GM19035 (cell line): ENCODE data around the gene RHOG.
"Not testable (repeated sequence)": the region's sequence is repeated elsewhere in the genome, so short reads cannot be mapped to it uniquely, and the experiment has no call there.

Experiments
- ATAC-seq: cut with Tn5 transposase; IDR thresholded peaks from one replicate; pipeline ENCODE4 v1.9.1; 2021; ENCODE audit not compliant: unreplicated experiment

The RHOG gene

GRCh38 chr11:3810951-3811350 lies 29.8 kb downstream of the RHOG start:
- no peak for ATAC-seq

GRCh38 chr11:3810446-3810845 lies 30.3 kb downstream of the RHOG start:
- no peak for ATAC-seq

DNA sequence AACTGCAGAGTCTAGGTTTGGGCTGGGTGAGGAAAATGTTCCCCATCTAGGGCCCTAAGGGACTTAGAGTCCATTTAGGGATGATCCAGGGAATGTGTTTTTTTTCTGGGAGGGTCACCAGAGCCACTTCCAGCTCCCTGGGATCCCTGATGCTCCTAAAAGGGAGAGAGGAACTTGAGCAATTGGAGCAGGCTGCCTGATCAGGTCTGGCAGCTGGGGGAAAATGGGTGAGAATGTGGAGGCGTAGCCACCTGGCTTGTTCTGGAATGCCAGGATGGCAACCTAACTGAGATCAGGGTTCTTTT lies 31.2 kb downstream of the RHOG start:
- no peak for ATAC-seq

DNA sequence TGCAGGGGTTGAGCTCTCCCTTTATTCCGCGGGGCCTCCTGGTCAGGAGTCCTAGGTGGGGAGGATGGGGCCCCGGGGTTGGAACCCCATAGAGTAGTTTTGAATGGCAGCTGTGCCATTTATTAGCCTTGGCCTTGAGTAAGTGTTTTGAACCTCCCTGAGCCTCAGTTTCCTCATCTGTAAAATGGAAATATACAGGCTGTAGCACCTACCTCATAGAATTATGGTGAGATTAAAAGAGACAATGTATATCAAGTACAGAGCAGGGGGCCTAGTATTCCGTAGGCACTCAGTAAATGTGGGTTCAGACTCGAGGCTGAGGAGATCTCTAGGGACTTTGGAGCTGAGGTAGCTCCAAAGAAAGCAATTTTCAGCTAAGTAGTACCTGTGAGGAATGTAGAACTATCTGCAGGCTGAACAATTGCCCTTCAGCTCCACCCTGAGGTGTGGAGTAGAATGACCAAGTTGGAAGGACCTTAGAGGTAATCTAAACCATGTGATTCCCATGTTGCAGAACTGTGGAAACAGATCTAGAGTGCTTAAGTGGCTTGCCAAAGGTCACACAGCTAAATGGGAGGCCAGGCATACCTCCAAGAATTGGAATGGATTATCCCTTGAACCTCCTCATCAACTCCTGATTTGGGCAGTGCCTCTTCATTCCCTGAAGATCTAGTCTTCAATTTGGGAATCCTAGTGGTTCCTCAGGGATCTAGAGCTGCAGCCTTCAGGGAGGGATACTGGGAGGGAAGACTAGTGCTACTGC lies 31.7 kb downstream of the RHOG start:
- ATAC-seq = peak; percentile 67

GRCh38 chr11:3807909-3808860 lies 32.6 kb downstream of the RHOG start, which contains the start of gene PGAP2:
PGAP2 (plus strand) TSS chr11:3808560; CDS start chr11:3811260, 2,700 bp downstream.
- peak; percentile 77 for ATAC-seq

- ATAC-seq = no peak
These were observed 36.8 kb downstream of the RHOG start for GRCh38 chr11:3803726-3804495.

DNA sequence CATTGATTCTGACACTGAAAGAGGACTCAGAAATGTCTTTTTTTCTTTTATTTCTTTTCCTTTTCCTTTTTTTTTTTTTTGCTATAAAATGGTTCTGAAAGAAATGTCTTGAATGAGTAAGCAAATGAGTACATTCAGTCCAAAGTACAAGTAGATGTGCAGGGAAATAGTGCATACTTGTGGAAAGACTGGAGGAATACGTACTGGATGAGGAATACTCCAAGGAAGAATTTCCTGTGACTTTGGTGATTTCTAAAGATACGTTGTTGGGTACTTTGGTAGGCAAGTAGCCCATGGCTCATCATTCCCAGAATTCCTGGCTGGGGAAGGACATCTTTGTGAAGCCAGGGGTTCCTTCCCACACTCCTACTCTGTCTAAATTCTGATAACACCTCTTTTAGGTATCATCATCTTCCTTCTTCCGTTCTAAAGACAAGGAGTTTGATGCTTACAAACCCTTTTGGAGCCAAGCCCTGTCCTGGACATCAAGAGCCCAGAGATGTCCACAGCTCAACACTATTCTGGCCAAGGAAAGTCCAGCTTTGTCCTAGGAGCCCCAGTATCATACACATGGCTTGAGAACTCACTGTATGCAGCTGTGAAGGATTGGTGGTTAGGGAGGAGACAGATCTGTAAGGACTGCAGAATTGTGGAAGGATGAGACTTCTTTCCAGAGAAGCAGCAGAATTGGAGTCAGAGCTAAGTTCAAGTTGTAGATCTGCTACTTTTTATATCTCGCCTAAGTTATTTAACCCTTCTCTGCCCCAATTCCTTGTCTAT lies 38.6 kb downstream of the RHOG start:
- no peak for ATAC-seq

DNA sequence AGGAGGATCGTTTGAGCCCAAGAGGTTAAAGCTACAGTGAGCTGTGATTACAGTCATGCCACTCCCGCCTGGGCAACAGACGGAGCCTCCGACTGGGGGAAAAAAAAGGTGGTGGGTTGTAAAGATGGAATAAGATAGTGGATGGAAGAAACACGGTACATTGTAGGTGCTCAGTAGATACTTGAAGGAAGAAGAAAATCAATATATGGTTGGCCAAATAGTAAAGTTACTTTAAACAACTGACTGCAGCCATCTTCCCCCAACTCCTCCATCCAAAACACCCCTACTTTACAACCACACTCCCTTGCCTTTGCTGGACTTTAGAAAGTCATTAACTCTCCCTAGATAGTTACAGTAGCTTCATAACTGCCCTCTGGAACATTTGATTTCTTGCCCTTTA lies 40.9 kb downstream of the RHOG start:
- no peak for ATAC-seq

DNA sequence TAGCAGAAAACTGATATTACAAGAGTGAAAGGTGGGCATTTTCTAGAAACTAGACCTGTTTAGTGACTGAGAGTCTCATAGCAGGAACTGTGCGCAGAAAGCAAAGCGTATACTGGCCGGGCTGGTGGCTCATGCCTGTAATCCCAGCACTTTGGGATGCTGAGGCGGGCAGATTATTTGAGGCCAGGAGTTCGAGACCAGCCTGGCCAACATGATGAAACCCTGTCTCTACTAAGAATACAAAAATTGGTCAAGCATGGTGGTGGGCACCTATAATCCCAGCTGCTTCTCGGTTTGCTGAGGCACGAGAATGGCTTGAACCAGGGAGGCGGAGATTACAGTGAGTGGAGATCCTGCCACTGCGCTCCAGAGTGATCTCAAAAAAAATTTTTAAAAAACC lies 41.6 kb downstream of the RHOG start:
- no peak for ATAC-seq

DNA sequence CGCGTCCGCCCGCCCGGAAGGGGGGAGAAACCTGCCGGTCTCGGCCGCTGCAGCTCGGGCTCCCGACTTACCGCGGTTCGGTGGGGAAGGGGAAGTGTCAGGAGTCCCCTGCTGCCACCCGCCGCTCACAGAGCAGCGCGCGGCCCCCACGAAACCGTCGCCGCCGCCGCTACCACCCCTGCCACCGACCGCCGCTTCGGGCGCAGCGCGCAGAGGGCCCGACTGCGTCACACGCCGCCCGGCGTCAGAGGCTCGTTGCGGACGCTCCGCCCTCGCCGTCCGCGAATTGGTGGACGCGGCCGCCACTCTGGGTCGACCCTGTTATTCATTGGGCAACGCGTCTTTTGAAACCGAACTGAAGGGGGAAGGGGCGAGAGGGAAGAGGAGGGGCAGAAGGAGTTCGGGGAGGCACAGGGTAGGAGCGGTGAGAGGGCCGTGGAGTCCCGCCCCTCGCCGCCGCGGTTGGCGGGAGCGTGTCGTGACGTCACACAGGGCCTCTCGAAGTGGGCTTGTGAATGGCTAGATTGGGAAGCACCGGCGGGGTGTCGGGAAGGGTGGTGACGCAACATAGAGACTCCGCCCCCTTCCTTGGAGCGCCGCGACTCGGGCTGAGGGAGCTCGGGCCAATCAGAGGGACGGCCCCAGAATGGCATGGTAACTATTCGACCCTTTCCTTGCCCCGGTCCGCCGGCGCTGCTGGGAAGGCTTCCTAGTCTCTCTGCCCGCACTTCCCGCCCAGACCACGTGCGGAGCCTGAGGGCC lies 43.2 kb downstream of the RHOG start, which contains the start of gene NUP98:
Gene NUP98 (minus strand): TSS at position 226 of the 762 bp plus-strand sequence. CDS start 15,437 bp downstream, outside the sequence.
- peak; percentile 96 for ATAC-seq

DNA sequence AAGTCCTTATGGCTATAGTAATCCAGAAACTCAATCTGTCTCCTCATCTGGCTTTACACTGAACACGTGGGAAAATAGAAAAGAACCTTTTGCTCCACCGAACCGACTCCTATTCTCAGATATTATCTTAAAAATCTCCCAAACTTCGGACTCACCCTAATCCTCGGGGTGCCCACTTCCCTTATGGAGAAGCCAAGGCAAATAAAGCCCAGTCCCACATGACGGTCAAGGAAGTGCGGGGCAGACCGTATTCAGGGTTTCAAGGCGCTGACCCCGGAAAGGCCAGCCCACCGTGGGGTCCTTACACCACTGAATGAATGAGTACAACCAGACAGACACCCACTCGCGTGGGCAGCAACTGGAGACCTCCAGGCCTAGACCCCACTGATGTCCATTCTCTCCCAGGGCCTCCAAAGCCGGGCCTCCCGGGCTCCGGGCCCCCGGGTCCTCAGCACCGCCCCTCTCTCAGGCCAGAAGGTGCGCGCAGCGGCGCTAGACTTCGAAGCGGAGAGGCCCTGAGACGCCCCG lies 43.9 kb downstream of the RHOG start:
- ATAC-seq = peak; percentile 38

DNA sequence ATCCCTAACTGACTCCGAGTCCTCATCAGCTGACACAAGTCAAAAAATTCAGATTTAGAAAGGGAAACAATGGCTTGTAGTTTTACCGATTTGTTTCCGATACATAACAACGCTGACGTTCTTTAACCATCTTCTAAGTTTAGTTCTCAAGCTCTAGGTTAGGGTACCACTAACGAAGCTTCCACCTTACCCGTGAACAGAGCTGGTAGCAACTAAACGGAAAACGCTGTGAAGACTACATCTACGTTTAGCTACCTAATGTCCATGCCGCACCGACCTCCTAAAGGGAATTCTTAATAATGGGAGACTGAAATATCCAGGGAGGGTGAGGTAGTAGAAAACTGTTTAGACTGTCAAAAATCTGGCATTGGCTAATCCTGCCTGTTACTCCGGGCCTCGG lies 44.4 kb downstream of the RHOG start:
- ATAC-seq = no peak

GRCh38 chr11:3796002-3796311 lies 44.8 kb downstream of the RHOG start:
- ATAC-seq = no peak

- ATAC-seq = no peak
These were observed 45.4 kb downstream of the RHOG start for GRCh38 chr11:3795131-3796001.

GRCh38 chr11:3794387-3794786 lies 46.4 kb downstream of the RHOG start:
- ATAC-seq = not testable (repeated sequence)

DNA sequence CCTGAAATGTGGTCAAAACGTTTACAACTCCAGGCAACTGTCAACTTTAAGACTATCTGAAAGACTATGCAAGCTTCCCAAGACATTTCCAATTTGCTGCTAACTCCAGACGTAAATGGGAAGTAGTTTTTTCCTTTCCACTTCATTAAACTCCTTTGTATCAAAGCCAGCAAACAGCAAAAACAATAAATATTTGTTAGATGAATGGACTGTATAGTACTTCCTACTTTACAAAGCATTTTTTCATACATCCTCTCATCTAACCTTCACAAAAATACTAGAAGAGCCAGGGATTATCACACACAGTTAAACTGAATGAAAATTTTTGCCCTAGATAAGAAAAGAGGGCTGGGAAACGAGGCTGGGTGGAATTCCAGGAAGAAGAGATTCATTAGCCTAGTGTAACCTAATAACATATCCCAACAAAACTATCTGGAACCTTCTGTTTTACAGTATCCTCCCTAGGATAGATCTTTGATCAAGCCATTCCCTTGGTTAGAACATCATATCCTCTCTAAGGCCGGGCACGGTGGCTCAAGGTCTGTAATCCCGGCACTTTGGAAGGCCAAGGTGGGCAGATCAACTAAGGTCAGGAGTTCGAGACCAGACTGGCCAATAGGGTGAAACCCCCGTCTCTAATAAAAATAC lies 53.9 kb downstream of the RHOG start:
- no peak for ATAC-seq

DNA sequence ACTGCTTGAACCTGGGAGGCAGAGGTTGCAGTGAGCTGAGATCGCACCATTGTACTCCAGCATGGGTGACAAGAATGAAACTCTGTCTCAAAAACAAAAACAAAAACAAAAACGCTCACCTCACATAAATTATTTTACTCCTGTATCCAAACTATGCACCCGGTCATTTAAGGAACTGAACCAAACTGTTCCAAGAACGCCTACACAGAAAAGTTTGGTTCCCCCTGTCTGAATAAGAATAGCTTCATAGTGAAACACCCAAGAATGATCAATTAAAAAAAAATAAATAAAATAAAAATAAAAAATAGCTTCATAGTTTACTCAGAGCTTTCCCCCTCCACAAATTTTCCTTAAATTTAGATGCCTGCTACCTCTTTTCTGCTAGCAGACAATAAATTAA lies 57.1 kb downstream of the RHOG start:
- no peak for ATAC-seq

DNA sequence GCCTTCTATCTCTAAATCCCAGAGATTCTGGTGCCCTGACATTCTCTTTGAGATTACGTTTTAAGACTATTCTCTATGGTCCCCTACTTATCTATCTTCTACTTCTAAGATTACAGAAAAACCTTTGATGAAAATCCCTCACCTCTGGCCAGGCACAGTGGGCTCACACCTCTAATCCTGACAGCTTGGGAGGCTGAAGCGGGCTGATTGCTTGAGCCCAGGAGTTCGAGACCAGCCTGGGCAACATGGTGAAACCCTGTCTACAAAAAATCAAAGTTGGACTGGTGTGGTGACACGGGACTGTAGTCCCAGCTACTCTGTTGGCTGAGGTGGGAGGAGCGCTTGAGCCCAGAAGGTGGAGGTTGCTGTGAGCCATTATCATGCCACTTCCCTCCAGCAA lies 57.8 kb downstream of the RHOG start:
- no peak for ATAC-seq
